IPS DF 19.7 (cell line): Measurements from ENCODE around the gene LRRC46.

ENCODE experiments used
- DNase-seq: peaks from one replicate; pipeline ENCODE4 v3.0.0-alpha.2; 2013; ENCODE audit warnings: low read depth, low spot score

Gene LRRC46

GRCh38 chr17:47830396-47831002, 971 bp upstream of the LRRC46 start:
- no peak for DNase-seq

GRCh38 chr17:47831934-47832327, 461 bp downstream of the LRRC46 start:
- no peak for DNase-seq

- no peak for DNase-seq
Measured at GRCh38 chr17:47834756-47835155, 3.3 kb downstream of the LRRC46 start.

DNA sequence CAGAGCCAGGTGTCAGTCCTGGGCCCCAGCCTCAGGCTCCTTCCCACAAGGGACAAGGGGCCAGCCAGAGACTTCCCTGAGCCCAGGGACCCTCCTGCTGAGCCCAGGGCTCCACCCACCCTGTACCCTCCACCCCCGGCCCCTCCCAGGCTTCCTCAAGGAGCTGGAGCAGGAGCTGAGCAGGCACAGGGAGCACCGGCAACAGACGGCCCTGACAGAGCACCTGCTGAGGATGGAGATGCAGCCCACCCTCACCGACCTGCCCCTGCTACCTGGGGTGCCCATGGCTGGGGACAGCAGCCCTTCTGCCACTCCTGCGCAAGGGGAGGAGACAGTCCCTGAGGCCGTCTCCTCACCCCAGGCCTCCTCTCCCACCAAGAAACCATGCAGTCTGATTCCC, 5.1 kb downstream of the LRRC46 start:
- no peak for DNase-seq

DNA sequence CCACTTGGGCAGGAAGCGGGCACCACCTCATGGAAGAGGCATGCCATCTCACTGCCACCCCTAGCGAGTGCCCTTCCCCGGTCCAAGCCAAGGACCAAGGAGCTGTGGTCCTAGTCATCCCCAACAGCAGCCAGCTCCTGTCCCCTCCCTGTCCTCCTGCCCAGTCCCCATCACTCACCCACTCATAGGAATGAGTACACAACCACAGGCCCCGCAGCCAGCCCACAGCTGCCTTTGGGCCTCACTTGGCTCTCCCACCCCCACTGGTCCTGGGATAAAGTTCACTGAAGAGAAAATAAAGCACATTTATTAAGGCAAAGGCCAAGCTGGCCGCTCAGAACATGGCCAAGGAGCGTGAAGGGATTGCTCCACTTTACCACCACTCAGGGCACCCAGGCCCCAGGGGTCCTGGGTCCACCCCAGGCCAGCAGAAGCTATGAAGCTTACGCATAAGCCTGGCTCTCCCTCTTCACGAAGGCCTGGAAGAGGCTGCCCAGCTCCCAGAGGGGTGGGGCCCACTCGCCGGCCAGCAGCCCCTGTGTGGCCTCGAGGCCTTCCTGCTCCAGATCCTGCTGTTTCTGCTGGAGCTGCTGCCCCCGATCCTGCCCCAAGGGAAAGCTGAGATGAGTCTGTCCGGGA, 6.0 kb downstream of the LRRC46 start:
- DNase-seq: no peak

- DNase-seq: no peak
Measured at GRCh38 chr17:47838636-47839035, 7.2 kb downstream of the LRRC46 start.

DNA sequence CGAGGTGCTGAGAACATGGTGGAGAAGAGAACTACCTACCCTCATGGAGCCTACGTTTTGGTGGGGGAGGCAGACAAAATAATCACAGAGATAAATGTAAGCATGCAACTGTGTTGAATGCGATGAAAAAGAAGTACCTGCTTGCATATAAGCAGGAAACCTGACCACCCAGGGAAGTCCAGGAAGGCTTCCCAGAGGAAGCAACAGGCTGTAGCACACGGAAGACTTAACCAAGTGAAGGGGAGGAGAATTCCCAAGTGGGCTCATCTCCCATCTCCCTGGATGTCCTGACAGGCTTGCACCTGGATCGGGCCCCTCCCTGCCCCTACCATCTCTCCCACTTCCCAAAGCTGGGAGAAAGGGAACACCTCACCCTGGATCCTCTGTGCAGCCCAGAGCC, 7.6 kb downstream of the LRRC46 start:
- DNase-seq: no peak

- no peak for DNase-seq
Measured at GRCh38 chr17:47840001-47840741, 8.7 kb downstream of the LRRC46 start.

GRCh38 chr17:47840742-47841487, 9.4 kb downstream of the LRRC46 start, which contains the start of gene SCRN2:
SCRN2 (minus strand) TSS chr17:47841273; CDS start chr17:47840843, 430 bp downstream.
- DNase-seq: no peak

DNA sequence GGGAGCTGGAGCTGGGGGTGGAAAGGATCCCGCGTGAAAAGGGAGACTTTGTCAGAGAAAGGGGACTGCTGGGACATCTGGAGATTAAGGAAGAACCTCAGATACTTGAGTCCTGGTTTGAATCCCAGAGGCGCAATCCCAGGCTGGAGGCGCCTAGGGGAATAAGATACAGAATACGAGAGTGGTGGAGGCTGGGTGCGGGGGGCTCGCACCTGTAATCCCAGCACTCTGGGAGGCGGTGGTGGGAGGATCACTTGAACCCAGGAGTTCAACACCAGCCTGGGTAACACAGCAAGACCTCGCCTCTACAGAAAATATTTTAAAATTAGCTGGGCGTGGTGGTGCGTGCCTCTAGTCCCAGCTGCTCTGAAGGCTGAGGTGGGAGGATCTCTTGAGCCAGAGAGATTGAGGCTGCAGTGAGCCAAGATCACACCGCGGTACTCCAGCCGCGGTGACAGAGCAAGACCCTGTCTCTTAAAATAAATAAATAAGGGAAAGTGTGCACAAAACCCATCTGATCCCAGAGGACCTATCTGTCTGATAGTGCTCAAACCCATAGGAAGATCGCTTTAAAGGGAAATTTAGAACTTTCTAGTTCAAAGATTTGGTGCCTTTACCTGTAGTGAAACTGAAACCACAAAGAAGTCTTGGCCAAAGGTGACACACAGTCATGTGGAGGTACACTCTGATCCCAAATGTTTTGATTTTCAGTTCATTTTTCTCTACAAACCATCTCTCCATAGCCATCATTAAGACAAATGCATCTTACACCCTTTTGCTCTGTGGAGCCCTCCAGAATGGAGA, 10.2 kb downstream of the LRRC46 start:
- DNase-seq: no peak

DNA sequence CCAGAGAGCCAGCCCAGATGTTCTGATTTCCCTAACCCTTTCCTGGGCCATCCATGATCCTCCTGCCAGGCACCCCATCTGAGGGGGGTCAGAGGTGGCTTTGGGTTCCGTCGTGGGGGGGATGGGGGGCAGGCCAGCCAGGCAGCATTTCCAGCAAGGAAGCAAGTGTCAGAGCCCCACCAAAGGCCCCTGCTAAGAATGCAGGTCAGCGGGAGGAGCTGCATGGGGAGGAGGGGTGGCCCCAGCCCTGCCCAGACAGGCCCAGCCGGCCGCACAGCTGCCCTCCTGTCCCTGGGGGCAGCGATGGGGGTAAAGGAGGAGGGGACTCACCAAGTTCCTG, 11.9 kb downstream of the LRRC46 start:
- no peak for DNase-seq

DNA sequence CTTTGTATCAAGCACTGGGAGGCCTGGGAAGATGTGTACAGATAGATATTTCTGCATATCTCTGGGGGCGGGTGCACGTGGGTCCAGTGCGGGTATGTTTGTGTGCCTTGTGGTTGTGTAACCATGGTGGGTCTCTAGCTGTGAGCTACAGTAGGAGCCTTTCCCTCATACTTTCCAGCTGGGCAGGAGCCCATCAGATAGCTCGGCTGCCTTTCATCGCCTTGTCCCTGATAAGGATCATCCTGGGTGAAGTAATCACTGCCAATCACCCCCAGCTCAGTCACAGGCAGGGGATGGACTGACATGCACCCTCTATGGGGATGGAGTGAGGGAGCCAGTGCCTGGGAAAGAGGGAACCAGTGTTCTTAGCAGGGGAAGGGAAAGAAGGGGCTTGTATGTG, 12.8 kb downstream of the LRRC46 start:
- no peak for DNase-seq

GRCh38 chr17:47844814-47845715, 13.6 kb downstream of the LRRC46 start:
- DNase-seq: no peak

DNA sequence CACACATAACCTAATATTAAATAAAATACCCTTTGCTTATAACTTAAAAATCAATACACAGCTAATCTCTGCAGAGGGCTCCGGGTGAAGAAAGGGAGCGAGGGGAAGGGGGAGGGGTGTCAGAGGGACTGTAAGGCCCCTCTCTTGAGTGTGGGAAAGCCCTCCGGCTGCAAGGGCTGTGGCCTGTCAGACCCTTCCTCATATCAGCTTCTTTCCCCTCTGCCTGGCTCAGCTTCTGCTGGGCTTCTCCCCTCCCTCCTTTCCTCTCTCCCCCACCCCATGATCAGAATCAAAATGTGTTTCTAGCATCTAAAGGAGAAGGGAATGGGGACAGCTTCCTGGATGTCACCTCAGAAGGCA, 14.2 kb downstream of the LRRC46 start:
- no peak for DNase-seq

DNA sequence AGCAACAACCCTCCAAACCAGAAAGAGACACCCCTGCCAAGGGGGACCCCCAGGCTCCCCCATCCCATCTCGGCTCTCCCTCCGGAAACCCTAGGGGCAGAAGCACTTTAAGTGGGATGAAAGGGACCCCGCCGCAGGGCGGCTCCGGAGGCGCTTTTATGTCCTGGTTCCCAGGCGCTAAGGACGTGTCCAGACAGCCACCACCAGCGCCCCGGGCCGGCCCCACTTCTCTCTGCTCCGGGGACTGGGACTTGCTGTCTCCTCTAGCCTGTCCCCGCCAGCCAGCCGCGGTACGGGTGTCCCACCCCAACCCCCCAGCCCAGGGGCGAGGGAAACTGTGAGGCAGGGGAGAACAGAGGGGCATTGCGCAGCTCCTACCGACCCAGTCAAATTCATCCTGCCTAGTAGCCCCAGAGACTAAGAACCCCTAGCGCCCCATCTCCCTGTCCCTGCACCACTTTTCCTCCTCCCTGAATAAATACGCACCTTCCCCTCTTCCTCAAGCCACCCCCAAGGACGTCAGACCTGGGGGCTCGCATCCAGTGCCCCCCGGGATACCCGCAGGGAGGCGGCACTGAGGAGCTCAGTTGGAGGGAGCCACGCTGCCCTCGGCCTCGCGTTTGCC, 15.4 kb downstream of the LRRC46 start:
- DNase-seq: no peak

GRCh38 chr17:47847341-47848197, 16.1 kb downstream of the LRRC46 start:
- no peak for DNase-seq

DNA sequence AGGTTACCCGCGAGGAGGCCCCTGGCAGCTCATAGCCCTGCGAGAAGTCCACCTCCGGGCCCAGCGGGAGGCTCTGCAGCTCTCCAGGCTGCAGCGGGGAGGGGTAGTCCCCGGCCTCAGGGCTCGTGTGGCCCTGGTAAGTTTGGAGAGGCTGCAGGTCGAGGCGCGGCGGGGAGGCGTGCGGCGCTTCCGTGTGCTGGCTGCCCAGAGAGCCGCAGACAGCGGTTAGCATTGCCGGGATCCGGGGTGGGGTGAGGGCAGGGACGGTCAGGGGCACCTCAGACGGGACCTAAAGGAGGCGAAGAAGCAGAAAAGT, 16.7 kb downstream of the LRRC46 start:
- no peak for DNase-seq

DNA sequence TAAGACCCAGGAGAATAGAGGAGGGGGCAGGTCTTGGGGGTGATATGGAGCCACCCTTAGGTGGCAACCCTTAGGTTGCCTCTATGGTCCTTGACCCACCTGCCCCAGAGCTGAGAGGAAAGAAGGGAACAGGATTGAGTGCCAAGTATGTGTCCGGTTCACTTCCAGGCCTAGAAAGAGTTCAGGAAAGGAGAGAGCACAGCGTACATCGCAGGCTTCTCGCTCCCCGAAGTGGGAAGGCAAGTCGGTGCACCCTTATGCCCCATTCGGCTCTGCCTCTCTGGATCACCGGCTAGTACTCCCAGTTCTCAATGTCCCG, 18.9 kb downstream of the LRRC46 start:
- no peak for DNase-seq
